HEK293 (cell line): ENCODE data around the gene CNTFR.

Experiments used
- CTCF ChIA-PET: fragments of 350-600 bp; formaldehyde crosslinking; extraction: SDS; loops from one replicate; lab custom pipeline; 2021; ENCODE audit warnings: antibody characterized with exemption; lab: Yijun Ruan, JAX
- POLR2A ChIA-PET: fragments of 300-600 bp; formaldehyde crosslinking; extraction: SDS; loops from one replicate; lab custom pipeline; 2020; ENCODE audit warnings: antibody characterized with exemption, inconsistent platforms; lab: Yijun Ruan, JAX
- H3K27ac ChIP-seq: fragments of 200-500 bp; sonication (Bioruptor generic); 2 replicates; pipeline ENCODE4 v1.5.1; 2014; ENCODE audit warnings: low read depth, low read length, control low read depth, inconsistent platforms; ENCODE audit errors: extremely low read depth
- H3K36me3 ChIP-seq, 2 experiments: fragments of 200-500 bp in 1 of 2; sonication (Bioruptor generic) in 1 of 2; 1 replicate in 1 of 2; 2 replicates in 1 of 2; pipeline ENCODE4 v1.5.1; 2014 to 2017; ENCODE audit warnings: inconsistent platforms in 2 of 2, low read length in 2 of 2; ENCODE audit not compliant: control insufficient read depth in 2 of 2, insufficient read depth in 1 of 2
- H3K4me1 ChIP-seq: fragments of 200-500 bp; sonication (Bioruptor generic); 2 replicates; pipeline ENCODE4 v1.5.1; 2014; ENCODE audit warnings: mild to moderate bottlenecking, low read length, inconsistent platforms; ENCODE audit not compliant: control insufficient read depth, insufficient read depth
- H3K4me3 ChIP-seq: 2 replicates; pipeline ENCODE4 v1.5.1; 2011; ENCODE audit warnings: low read depth, mild to moderate bottlenecking, control low read depth, low read length, moderate library complexity
- H3K9me3 ChIP-seq: fragments of 200-500 bp; sonication (Bioruptor generic); 2 replicates; pipeline ENCODE4 v1.5.1; 2014; ENCODE audit warnings: low read depth, low read length, inconsistent platforms; ENCODE audit not compliant: control insufficient read depth, insufficient read depth
- EGR2 ChIP-seq: fragments of 450-650 bp; formaldehyde crosslinking; IDR thresholded peaks from 2 replicates; pipeline ENCODE4 v1.5.1; 2016; ENCODE audit warnings: low read depth, missing biosample characterization, missing genetic modification characterization
- SETDB1 ChIP-seq: IDR thresholded peaks from one replicate; pipeline ENCODE4 v1.6.1; 2017; ENCODE audit warnings: mild to moderate bottlenecking, low read length, moderate library complexity, mixed read lengths; ENCODE audit not compliant: insufficient read length
- ZBTB20 ChIP-seq: fragments of 450-650 bp; formaldehyde crosslinking; IDR thresholded peaks from 2 replicates; pipeline ENCODE4 v1.5.1; 2016; ENCODE audit warnings: missing biosample characterization, missing genetic modification characterization
- ZFHX2 ChIP-seq: fragments of 450-650 bp; formaldehyde crosslinking; conservative IDR thresholded peaks from 2 replicates; pipeline ENCODE4 v1.5.1; 2016; ENCODE audit warnings: missing biosample characterization, missing genetic modification characterization
- ZNF394 ChIP-seq: fragments of 450-650 bp; formaldehyde crosslinking; IDR thresholded peaks from 2 replicates; pipeline ENCODE4 v1.5.1; 2016; ENCODE audit warnings: missing biosample characterization, missing genetic modification characterization, mild to moderate bottlenecking, moderate library complexity, borderline replicate concordance
- ZNF521 ChIP-seq: fragments of 450-650 bp; formaldehyde crosslinking; IDR thresholded peaks from 2 replicates; pipeline ENCODE4 v1.5.1; 2017; ENCODE audit warnings: missing biosample characterization, mild to moderate bottlenecking, missing genetic modification characterization
- ZNF544 ChIP-seq: fragments of 450-650 bp; formaldehyde crosslinking; IDR thresholded peaks from 2 replicates; pipeline ENCODE4 v1.5.0; 2017; ENCODE audit warnings: missing biosample characterization, missing genetic modification characterization
- TF ChIP-seq, protein P1 (sequence below): fragments of 450-650 bp; formaldehyde crosslinking; IDR thresholded peaks from 2 replicates; pipeline ENCODE4 v1.5.1; 2016; ENCODE audit warnings: missing biosample characterization, missing genetic modification characterization
- TF ChIP-seq, protein P2 (sequence below): fragments of 450-650 bp; formaldehyde crosslinking; IDR thresholded peaks from 2 replicates; pipeline ENCODE4 v1.5.1; 2016; ENCODE audit warnings: missing biosample characterization, missing genetic modification characterization, borderline replicate concordance

Gene CNTFR

GRCh38 chr9:34517185-34517584 lies 72.3 kb downstream of the CNTFR start:
- Histone ChIP-seq H3K36me3 (no peaks in the 10 kb centered on the region), H3K27ac (no peak overlapping the region), H3K4me1 (peaks cover 3% of the 10 kb centered on the region), H3K9me3 (no peaks in the 10 kb centered on the region), H3K4me3 (no peak overlapping the region)
- TF ChIP-seq, protein P1, sequence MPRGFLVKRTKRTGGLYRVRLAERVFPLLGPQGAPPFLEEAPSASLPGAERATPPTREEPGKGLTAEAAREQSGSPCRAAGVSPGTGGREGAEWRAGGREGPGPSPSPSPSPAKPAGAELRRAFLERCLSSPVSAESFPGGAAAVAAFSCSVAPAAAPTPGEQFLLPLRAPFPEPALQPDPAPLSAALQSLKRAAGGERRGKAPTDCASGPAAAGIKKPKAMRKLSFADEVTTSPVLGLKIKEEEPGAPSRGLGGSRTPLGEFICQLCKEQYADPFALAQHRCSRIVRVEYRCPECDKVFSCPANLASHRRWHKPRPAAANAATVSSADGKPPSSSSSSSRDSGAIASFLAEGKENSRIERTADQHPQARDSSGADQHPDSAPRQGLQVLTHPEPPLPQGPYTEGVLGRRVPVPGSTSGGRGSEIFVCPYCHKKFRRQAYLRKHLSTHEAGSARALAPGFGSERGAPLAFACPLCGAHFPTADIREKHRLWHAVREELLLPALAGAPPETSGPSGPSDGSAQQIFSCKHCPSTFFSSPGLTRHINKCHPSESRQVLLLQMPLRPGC (tag by site-specific recombination) = no peak
- peak; percentile 92 for TF ChIP-seq ZFHX2 (tag by site-specific recombination)
- TF ChIP-seq EGR2 (tag by site-specific recombination) = peak; percentile 91
- ChIA-PET POLR2A (no interaction called here), CTCF (interaction anchor here (0.7 to 1.8 kb wide), 4 partner anchors 16 to 113 kb away, joined by 3 to 6 read pairs (median 5); no protein-coding TSS in a partner anchor)

DNA sequence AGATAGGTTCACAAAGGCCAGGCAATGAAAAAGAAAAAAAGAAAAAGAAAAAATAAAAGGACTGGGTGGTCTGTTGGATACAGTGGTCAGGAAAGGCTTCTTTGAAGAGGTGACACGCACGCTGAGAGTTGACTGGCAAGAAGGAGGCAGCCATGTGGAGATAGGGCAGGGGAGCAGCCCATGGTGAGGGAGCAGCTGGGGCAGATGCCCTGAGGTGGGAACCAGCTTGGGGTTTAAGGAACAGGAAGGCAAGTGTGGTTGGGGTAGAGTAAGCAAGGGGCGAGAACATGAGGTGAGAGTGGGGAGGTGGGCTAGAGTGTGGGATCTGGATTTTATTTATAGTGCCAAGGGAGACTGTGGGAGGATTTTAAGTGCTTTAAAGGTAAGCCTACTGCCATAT lies 73.6 kb downstream of the CNTFR start:
- CTCF ChIA-PET = interaction anchor here (0.7 kb wide), 1 partner anchor 267 kb away, joined by 4 read pairs; no protein-coding TSS in a partner anchor
- TF ChIP-seq ZFHX2 (tag by site-specific recombination) = 0 out of 2 replicates have a peak, but pooled peaks have one; percentile 11
- no peak for TF ChIP-seq SETDB1
- TF ChIP-seq ZNF521 (tag by site-specific recombination) = no peak
- TF ChIP-seq ZNF394 (tag by site-specific recombination) = peak; percentile 84; the same call in 1 of the 2 replicates
- peak; percentile 59 for TF ChIP-seq EGR2 (tag by site-specific recombination)
- H3K4me3 ChIP-seq = no peak overlapping the region
- H3K4me1 ChIP-seq = peaks cover 3% of the 10 kb centered on the region
- no peak overlapping the region for H3K27ac ChIP-seq
- POLR2A ChIA-PET = no interaction called here
- H3K9me3 ChIP-seq = no peaks in the 10 kb centered on the region
- H3K36me3 ChIP-seq = no peaks in the 10 kb centered on the region

GRCh38 chr9:34514816-34515215 lies 74.7 kb downstream of the CNTFR start:
- Histone ChIP-seq H3K27ac (no peak overlapping the region), H3K4me1 (peaks cover 3% of the 10 kb centered on the region)
- TF ChIP-seq ZNF544 (tag by site-specific recombination) = no peak
- TF ChIP-seq, protein P2, sequence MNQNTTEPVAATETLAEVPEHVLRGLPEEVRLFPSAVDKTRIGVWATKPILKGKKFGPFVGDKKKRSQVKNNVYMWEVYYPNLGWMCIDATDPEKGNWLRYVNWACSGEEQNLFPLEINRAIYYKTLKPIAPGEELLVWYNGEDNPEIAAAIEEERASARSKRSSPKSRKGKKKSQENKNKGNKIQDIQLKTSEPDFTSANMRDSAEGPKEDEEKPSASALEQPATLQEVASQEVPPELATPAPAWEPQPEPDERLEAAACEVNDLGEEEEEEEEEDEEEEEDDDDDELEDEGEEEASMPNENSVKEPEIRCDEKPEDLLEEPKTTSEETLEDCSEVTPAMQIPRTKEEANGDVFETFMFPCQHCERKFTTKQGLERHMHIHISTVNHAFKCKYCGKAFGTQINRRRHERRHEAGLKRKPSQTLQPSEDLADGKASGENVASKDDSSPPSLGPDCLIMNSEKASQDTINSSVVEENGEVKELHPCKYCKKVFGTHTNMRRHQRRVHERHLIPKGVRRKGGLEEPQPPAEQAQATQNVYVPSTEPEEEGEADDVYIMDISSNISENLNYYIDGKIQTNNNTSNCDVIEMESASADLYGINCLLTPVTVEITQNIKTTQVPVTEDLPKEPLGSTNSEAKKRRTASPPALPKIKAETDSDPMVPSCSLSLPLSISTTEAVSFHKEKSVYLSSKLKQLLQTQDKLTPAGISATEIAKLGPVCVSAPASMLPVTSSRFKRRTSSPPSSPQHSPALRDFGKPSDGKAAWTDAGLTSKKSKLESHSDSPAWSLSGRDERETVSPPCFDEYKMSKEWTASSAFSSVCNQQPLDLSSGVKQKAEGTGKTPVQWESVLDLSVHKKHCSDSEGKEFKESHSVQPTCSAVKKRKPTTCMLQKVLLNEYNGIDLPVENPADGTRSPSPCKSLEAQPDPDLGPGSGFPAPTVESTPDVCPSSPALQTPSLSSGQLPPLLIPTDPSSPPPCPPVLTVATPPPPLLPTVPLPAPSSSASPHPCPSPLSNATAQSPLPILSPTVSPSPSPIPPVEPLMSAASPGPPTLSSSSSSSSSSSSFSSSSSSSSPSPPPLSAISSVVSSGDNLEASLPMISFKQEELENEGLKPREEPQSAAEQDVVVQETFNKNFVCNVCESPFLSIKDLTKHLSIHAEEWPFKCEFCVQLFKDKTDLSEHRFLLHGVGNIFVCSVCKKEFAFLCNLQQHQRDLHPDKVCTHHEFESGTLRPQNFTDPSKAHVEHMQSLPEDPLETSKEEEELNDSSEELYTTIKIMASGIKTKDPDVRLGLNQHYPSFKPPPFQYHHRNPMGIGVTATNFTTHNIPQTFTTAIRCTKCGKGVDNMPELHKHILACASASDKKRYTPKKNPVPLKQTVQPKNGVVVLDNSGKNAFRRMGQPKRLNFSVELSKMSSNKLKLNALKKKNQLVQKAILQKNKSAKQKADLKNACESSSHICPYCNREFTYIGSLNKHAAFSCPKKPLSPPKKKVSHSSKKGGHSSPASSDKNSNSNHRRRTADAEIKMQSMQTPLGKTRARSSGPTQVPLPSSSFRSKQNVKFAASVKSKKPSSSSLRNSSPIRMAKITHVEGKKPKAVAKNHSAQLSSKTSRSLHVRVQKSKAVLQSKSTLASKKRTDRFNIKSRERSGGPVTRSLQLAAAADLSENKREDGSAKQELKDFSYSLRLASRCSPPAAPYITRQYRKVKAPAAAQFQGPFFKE (tag by site-specific recombination) = no peak
- no peak for TF ChIP-seq ZBTB20 (tag by site-specific recombination)
- TF ChIP-seq, all 188 proteins: peak for 0
- Histone ChIP-seq H3K4me3 (no peak overlapping the region), H3K36me3 (no peaks in the 10 kb centered on the region), H3K9me3 (no peaks in the 10 kb centered on the region)
- CTCF ChIA-PET = interaction anchor here (0.6 to 2.6 kb wide), 5 partner anchors 76 to 110 kb away, joined by 3 to 19 read pairs (median 3); partner anchors contain the start of gene RPP25L
- POLR2A ChIA-PET = interaction anchor here (1.0 kb wide), 1 partner anchor 123 kb away, joined by 3 read pairs; the partner anchor contains the start of gene SIGMAR1
